GM19099 (cell line): ENCODE measurements around the gene MED9.

Experiments used
- POLR2A ChIP-seq: IDR thresholded peaks from 3 replicates; pipeline ENCODE4 v1.6.1; 2011; ENCODE audit warnings: low read depth; ENCODE audit not compliant: insufficient read length; ENCODE audit errors: extremely low read depth

MED9 gene

DNA sequence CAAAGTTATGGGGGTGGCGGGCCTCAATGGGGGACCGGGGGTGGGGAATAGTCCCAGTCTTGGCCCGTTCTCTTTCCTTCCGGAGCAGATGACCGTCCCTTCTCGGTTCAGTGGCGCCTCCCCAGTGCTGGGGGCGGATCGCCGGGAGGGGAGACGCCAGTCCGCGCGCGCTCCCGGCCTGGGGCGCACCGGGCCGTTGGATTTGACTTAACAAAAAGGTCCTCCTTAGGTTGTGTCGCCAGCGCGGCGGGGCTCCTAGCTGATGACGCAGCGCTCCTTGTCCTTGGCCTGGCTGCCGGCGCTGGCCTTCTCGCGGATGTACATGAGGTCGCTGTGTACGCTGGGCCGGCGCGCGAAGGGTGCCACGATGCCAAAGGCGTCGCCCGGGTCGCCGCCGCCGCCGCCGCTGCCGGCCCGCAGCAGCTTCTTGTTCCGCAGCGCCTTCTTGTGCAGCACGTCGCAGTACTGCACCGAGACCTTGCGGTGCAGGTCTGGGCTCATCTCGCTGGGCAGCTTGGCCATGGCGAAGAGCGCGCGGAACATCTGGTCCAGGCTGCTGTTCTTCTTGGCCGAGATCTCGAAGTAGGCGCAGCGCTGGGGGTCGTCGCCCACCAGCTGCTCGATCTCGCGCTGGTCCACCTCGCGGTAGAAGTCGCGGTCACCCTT is 18.2 kb downstream of the MED9 start:
- no peak for TF ChIP-seq POLR2A

DNA sequence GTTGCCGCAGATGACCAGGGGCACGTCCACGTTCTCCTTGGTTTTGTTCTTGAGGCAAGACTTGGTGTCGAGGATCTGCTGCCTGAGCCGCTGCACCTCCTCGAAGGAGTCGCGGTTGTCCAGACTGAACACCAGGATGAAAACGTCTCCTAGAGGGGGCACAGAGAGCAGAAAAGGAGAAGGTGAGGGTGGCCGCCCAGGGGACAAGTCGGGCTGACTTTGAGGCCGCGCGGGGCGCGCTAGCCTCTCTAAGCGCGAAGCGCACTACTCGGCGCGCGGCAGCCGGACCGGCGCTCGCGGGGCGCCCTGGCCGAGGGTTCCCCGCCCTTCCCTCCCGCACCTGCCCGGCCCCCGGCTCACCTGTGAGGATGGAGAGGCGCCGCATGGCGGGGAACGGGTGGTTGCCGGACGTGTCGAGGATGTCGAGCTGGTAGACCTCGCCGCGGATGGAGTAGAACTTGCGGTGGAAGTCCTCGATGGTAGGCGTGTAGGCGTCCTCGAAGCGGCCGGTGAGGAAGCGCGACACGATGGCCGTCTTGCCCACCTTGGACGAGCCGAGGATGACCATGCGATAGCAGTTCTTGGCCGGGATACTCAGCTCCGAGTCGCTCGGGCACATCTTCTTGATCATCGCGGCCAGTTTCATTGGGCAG is 18.9 kb downstream of the MED9 start:
- no peak for TF ChIP-seq POLR2A

DNA sequence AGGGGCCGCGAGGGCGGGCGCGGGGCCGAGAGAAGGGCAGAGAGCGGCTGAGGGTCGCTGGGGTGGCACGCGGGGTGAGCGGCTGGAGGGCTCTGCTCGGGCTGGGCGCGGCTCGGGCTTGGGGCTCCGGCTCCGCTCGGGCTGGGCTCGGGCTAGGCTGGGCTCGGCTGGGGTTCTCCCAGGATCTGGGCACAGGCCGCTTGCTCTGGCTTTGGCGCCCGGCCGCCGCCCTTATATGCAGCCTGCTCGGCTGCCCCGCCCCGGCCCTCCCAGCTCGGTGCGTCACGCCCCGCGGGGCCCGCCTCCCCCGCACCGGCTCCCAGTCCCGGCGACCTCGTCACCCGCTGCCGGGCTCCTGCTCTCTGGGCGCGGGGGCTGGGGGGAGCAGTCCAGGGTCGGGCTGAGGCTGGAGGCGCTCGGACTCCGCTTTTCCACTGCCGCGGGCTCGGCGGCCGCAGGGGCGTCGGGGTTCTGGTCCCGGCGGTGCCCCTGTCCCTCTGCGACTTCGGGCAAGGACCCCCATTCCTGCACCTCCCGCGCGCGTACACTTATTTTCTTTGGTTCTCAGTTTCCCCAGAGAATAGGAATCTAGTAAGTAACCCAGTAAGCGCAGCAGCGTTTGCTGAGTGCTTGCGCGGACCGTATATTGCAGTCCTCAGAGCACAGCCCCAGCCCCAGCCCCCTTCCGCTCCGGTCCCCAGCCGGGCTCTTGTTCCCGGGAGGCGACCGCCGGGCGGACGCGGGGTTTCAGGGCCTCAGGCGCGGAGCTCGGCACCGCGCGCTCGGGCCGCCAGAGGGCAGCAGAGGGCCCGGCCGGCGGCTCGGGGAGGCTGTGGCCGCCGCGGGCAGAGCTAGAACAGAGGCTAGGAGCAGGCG is 19.6 kb downstream of the MED9 start, which contains the start of gene RASD1:
Gene RASD1 (minus strand): TSS at position 207 of the 876 bp plus-strand sequence. CDS start 214 bp downstream, outside the sequence.
- no peak for TF ChIP-seq POLR2A

DNA sequence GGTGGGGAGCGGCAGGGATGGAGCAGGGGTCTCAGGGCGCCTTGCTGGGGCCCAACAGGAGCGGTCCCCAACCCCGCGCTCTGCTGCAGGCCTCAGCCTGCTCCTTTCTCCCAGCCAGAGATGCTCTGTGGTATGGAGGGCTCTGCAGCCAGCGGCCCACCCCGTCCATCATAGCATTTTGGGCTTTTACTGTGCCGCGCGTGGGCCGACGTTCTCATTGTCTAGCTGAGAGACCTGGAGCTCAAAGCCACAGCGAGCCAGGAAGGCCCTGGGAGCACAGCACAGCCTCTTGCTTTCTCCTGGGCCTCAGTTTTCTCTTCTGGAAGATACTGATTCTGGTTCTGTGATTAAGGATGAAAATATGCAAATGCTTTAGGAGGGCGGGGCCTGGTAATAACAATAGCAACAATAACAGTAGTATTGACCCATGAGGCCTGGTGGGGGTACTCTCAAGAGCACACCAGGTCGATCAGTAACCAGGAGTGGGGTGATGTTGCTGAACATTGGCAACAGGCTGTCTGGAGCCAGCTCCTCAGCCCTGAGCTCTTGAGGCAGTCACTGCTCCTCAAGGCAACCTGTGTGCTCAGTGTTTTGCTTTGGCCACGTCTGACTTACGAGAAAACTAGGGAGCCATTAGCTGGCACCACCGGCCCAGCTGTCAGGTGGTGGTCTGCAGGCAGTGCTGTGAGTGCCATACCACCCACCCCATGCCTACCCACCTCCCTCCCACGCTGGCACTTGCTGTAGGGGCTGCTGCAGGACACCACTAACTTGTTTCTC is 20.5 kb downstream of the MED9 start:
- no peak for TF ChIP-seq POLR2A

DNA sequence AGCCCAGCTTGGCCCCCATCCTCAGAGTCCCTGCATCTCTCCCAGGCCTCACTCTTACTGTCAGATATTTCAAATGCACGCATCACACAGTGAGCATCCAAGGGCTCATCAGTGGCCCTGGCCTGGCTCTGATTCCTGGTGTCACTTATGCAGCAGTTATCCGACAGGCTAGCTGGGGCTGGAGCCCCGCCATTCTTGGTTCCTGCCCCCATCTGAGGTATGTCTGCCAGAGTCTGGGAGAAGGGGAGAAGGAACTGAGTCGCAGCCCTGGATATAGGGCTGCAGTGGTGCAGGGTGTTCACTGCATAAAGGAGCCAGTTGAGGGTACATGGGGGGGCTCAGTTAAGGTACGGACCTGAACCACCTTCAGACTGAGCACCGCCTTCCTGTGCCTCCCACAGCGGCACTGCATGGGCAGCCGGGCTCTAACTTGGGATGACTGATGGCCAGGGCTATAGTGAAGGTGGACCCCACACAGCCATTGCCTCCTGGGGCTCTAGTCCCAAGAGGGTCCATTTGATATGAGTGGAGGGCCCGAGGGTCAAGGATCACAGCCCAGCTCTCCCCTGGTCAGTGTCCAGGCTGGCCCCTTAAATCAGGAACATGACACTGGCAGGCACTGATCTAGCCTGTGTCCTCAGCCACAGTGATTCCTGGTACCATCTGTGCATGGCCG is 21.2 kb downstream of the MED9 start:
- TF ChIP-seq POLR2A = no peak

DNA sequence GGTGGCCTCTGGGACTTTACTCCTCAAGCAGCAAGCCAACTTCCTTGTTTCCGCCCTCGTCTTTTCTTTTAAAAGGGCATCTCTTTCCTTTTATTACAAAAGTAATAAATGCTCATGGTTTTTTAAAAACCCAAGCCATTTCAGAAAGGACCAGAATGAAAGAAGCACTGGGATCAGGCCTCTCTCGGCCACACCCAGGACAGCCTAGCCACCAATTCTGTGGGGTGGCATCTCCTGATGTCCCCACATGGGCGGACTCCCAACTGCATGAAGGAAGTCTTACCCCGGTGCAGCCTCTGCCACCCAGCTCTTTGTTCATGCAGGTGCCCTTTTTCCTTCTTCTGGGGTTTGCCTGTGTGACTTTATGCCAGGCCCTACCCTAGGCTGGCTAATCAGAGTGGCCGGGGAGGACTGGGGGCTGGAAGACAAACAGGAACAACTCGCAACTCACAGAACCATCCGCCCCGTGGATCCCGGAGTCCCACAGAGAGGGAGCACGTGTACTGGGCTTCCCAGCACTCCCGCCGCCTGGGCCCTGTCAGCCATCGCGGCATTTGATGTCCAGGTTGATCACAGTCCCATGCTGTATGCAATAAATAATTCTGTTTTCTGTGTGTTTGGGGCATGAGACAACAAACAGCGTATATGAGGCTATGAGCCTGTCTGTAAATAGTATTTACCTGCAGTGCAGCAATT is 22.0 kb downstream of the MED9 start:
- no peak for TF ChIP-seq POLR2A

DNA sequence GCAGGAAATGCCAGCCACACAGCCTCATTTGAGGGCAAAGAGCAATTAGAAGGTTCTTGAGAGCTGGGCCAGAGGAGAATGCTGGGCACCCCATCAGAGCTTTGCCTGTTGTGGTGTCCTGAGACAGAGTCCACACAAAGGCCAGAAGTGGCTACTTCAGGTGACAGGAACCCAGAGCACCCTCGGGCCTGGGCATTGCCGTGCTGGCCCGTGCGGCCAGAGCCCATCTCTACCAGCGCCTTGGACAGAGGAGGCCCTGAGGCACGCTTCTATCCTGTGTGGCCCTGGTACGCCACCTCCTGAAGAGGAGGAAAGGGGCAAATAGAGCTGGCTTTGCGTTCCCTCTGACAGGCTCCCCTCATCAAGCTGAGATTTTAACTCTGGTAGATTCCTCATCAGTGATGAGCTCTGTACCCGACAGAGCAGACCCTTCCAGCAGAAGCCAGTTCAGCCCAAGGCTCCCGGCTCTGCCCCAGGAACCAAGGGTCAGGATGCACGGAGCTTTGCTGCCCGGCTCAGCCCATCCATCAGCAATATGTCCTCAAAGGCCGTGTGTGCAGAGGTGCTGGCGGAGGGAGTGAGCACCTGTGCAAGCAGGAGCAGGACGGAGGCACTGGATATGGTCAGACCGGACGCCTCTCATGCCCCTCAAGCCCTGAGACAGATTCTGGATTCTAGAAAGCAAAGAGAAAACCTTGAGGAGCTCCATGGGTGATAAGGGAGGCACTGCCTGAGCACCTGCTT is 22.8 kb downstream of the MED9 start:
- no peak for TF ChIP-seq POLR2A

DNA sequence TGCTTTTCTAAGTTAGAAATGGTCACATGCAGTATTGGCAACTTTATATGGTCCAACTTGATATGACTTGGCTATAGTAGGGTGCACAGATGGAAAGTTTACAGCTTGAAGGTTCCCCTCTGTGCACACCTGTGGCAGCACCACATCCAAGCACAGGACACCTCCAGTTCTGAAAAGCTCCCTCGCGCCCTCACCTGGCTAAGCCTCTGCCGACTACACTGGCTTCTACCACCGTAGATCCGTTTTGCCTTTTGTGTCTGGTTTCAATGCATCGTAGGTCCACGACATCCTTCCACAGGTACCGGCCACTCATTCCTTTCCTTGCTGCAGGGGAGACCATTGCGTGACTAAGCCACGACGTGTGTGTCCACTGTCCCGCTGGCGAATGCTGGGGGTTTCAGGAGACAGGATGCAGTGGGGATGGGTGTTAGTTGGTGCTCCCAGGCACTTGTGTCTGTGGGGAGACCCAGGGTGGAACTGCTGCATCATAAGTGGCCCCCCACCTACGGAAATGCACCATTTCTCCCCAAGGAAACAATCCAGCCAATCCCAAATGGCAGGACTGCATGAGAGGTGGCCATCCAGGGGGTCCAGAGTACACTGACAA is 24.3 kb downstream of the MED9 start:
- no peak for TF ChIP-seq POLR2A

DNA sequence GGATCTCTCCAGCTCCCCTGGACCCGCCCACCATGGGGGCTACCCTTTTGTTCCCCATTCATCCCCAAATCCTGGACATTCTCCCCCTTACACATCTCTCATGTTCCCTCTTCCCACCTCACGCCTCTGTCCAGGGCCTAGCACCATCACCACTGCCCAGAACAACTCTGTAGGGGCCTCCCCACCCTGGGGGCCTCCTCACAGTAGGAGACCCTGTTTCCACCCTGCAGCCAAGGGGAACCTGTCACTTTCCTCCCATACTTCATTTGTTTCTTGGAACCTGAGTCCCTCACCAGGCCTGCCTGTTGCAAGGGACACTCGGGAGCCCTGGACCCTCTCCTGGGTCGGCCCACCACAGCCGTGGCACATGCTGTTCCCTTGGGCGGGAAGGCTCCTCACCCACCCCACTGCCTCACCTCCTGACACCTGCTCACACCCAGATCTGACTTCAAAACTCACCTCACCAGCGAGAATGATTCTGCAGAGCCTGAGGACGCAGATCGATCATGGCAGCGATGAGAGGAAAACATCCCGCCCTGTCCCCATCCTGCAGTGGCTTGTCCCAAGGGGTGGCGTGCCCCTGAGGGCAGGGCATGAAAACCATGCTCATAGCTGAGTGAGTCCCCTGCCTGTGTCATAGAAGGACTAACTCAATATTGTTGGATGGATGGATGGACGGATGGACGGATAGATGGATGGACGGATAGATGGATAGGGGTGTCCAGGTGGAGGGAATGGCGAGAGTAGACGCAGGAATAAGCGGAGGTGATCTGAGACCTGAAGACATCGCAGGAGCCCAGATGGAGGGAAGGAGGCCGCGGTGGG is 26.2 kb downstream of the MED9 start:
- no peak for TF ChIP-seq POLR2A

DNA sequence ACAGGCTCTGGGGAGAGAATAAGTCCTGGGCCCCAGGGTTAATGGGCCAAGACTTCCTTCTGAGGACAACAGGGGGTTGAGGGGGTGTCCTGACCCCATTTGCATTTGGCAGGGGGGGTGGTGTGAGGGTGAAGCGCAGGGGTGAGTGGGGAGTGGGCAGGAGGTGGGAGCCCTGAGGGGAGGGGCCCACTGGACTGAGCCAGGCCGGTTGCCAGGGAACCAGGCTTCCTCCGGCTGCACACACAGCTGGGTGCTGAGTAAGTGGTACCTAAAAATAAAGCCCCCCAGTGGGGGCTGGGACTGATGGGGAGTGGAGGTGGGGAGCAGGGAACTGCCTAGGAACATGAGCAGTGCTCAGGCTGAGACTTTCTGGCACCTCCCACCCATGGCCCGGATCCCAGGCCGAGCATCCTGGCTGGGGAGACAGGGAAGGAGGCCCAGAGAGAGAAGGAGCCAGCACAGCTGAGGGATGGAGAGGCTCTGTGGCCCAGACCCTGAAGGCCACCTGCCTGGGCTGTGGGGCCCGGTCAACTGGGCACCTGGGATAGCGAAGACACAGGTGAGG is 26.8 kb downstream of the MED9 start:
- TF ChIP-seq POLR2A = no peak

DNA sequence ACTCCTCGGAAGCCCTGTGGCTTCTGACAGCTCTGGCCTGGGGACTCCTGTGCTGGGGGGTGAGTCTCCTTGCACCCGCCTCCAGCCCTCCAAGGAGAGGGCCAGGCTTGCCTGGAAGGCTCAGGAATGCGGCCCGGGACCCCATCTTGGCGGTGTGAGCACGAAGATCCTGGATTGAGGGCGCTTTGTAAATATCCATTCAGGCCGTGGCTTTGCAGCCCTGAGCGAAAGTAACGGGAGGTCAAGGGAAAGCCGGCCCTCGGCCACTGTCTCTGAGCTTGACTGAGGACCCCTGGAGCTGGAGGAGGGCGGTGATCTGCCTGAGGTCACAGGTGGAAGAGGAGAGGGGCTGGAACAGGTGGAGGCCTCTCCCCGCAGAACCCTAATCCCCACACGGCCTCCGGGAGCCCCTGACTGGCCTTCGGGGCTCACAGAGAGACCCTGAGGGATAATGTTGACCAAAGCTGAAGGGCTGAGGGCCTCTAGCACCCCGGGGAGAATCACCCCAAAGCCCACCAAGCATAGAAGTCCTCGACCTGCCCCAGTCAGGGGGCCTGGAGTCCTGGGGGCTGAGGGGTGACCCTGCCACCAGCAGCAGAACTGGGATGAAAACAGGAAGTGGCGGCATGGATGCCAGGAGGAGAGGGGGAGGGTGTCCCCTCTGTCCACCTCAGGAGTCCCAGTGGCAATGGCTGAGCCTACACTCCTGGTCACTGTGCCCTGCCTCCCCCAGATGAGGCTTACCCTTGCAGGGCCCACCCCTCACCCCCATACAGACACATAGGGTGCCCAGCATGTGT is 27.7 kb downstream of the MED9 start:
- no peak for TF ChIP-seq POLR2A
